ENCODE data around the gene FTO.

The FTO gene

GRCh38 chr16:54128629-54129234, 424.8 kb downstream of the FTO start:
- DNase-seq (ENCODE audit: low spot score), result no peak

GRCh38 chr16:54129810-54130209, 425.9 kb downstream of the FTO start:
- DNase-seq (ENCODE audit: low spot score), result no peak

DNA sequence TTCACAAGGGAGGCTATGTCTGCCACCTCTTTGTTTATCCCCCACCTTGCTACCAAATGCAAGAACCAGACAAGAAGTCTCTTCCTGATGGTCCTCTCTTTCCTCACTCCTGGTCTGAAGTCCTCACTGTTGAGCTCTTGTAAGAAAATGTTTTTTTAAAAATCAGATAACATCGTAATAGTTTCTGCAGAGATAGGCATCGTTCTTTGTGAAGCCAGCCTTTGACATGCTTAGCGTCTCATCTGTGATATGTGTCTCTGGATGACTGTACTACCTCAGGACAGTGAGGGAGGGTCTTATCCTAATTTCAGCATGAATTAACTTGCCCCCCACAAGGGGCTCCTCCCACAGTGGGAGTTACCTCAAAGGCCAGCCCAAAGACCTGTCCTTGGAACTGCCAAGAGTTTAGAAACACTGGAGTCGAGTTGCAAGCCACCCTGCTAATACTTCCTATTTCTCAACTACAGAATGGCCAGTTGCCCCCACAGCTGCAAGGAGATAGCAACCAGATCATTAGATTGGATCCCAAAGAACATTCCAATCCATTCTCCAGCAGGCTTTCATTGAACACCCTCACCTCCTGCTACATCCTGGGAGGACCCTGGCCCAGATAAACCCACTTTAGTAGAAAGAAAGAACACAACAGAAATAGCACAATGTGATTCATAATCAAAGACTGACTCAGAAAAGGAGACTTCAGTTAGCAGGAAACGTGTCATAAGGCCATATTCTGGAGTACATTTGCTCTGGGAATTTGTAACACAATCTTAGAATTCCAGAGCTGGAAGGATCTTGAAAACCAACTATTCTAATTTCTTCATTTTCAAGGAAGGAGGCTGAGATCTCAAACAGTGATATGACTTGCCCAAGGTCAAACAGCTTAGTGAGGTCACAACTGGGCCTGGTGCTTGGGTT, 431.7 kb downstream of the FTO start:
- no peak for DNase-seq (ENCODE audit: low spot score)

DNA sequence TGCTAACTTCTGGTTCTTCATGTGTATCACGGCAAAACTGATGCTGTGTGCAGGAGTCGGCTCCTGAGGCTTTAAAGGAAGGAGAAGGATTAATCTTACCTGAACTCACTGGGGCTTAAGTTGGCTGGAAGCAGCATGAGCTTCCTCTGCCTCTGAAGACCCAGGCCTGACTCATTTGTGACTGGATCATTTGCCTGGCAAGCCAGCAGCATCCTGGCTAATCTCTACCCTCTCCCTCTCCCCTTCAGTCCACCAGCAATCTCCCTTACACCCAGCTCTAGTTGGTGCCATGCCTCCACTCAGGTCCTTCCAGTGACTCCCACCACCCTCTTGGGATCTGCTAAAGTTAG, 432.3 kb downstream of the FTO start:
- no peak for DNase-seq (ENCODE audit: low spot score)

- DNase-seq (ENCODE audit: low spot score), result no peak
Measured at GRCh38 chr16:54140057-54140787, 436.3 kb downstream of the FTO start.

GRCh38 chr16:54140788-54141136, 436.8 kb downstream of the FTO start:
- DNase-seq (ENCODE audit: low spot score), result no peak

GRCh38 chr16:54142787-54143186, 438.8 kb downstream of the FTO start:
- DNase-seq (ENCODE audit: low spot score), result no peak

- no peak for DNase-seq (ENCODE audit: low spot score)
Measured at GRCh38 chr16:54143410-54143809, 439.5 kb downstream of the FTO start.

GRCh38 chr16:54143934-54144571, 440.1 kb downstream of the FTO start:
- DNase-seq (ENCODE audit: low spot score), result no peak

GRCh38 chr16:54144572-54144947, 440.6 kb downstream of the FTO start:
- DNase-seq (ENCODE audit: low spot score), result no peak

GRCh38 chr16:54145881-54146280, 441.9 kb downstream of the FTO start:
- DNase-seq (ENCODE audit: low spot score), result no peak

GRCh38 chr16:54148974-54149373, 445.0 kb downstream of the FTO start:
- DNase-seq (ENCODE audit: low spot score), result no peak

- DNase-seq (ENCODE audit: low spot score), result no peak
Measured at GRCh38 chr16:54150861-54151260, 446.9 kb downstream of the FTO start.

DNA sequence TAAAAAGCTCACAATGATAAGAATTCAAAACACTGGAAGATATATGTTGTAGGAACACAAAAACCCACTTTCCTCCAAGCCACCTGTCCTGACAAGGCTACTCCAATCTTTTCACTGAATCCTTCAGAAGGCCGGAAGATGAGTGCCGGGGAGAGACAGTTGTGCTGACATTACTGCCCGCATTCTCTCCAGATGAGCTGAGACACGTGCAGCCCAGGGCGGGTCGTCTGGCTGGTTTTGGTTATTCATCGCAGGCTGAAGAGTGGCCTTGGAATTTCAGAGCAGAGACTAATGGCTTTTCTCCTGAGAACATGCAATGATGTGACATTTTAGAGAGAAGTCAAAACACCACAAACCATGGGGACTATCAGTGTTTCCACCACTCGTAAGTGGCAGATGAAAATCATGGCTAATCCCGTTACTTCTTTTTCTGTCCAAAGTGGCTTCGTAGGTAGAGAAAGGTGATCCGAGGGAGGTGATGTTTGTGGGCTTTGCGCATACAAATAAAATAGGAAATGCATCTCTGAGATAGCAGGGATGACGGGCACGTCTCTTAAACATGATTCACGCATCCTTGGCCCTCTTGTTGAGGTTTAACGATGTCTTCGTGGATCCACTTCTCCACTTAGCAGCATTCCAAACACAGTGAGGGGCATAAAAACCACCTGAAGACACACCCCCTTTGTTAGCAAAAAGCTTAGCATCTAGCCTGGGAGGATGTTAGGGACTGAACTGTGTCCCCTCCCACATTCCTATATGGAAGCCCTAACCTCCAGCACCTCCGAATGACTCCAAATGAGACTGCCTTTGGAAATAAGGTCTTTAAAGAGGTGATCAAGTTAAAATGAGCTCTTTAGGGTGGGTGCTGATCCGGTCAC, 448.6 kb downstream of the FTO start:
- DNase-seq (ENCODE audit: low spot score), result no peak

- DNase-seq (ENCODE audit: low spot score), result no peak
Measured at GRCh38 chr16:54153240-54153934, 449.4 kb downstream of the FTO start.

- no peak for DNase-seq (ENCODE audit: low spot score)
Measured at GRCh38 chr16:54156349-54156748, 452.4 kb downstream of the FTO start.

DNA sequence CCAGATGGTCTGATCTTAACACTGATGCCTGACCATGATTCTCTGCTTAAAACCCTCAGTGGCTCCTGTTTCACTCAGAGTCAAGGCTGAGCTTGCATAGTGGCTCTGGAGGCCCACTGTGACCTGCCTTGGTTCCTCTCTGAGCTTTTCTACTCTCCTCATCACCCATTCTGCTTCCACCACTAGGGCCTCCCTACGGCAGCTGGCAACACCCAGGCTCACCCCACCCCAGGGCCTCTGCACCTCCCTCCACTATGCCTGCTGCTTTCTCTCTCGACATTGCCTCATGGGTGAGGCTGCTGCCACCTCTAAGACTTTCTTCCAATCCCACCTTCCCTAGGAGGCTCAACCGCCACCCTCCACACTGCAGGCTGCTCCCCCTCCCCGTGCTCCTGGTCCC, 455.0 kb downstream of the FTO start:
- no peak for DNase-seq (ENCODE audit: low spot score)

DNA sequence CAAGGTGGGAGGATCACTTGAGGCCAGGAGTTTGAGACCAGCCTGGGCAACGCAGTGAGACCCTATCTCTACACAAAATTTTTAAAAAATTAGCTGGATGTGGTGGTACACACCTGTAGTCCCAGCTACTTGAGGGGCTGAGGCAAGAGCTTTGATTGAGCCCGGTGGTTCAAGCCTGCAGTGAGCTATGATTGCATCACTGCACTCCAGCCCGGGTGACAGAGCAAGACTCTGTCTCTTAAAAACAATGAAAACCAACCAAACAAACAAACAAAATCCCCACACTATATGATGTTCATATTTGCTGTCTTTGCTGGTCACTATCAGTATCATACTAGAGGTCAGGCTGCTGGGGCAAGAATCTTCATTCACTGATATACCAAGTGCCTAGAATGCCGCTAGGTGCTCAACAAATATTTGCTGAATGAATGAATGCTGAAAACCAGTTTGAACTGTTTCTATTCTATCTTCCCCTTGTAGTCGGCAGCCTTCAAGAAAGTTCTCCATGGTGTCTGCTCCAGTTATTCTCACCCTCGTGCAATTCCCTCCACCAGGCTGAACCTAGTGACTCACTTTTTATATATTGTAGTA, 455.6 kb downstream of the FTO start:
- DNase-seq (ENCODE audit: low spot score), result no peak

DNA sequence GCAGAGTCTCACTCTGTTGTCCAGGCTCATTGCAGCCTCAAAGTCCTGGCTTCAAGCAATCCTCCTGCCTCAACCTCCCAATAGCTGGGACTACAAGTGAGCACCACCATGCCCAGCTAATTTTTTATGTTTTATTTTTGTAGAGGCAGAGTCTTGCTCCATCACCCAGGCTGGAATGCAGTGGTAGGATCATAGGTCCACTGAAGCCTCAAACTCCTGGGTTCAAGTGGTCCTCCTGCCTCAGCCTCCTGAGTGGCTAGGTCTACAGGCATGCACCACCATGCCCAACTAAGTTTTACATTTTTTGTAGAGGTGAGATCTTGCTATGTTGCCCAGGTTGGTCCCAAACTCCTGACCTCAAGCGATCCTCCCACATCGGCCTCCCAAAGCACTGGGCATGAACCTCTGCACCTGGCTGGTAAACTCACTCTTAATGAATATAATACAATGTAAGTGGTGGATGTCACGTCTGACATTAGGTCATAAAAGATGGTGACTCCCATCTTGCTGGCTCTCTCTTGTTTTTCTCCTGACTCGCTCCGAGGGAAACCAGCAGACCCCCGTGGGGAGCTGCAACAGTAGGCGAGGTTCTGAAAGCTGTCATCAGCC, 456.4 kb downstream of the FTO start:
- DNase-seq (ENCODE audit: low spot score), result no peak

Data from HuH-7.5 (cell line).